ENCODE measurements around the gene FGD3. TPM values are rescaled to one million over a fixed set of nuclear protein-coding genes. Genes with fewer than 3 reads are reported as not detected.

The FGD3 gene
- total RNA-seq, 6 donors from 2014 or later = 14.0 to 45.1 (median 22.3) TPM

GRCh38 chr9:93077811-93078210 is 130.5 kb downstream of the FGD3 start:
- no peak overlapping the region for H3K4me3 ChIP-seq
- H3K9me3 ChIP-seq = no peaks in the 10 kb centered on the region
- H3K27me3 ChIP-seq = no peaks in the 10 kb centered on the region
- ATAC-seq (ENCODE audit: low FRiP score in 2 of 2) (no peak), DNase-seq (no peak)
- no peaks in the 10 kb centered on the region for H3K36me3 ChIP-seq
- H3K4me1 ChIP-seq = peaks cover 2 to 3% (median 3%) of the 10 kb centered on the region in 4 donors
- no peak overlapping the region for H3K27ac ChIP-seq
- WGBS, 2 donors = 98% methylated on average over 12 to 16 of the region's 16 CpGs
- TF ChIP-seq EP300 (IDR thresholded peaks at IDR 0.05) = no peak
- no peak for TF ChIP-seq POLR2A (IDR thresholded peaks at IDR 0.05)
- TF ChIP-seq POLR2AphosphoS5 (IDR thresholded peaks at IDR 0.05) = no peak
- no peak for TF ChIP-seq CTCF (IDR thresholded peaks at IDR 0.05)

- ATAC-seq (ENCODE audit: low FRiP score in 2 of 2) (no peak), DNase-seq (peak in 1 of 2 donors; percentile 18)
- WGBS, 2 donors = 95 to 99% methylated on average over 13 of the region's 13 CpGs
- peaks cover 8 to 17% (median 14%) of the 10 kb centered on the region in 4 donors for H3K4me1 ChIP-seq
- H3K4me3 ChIP-seq = no peak overlapping the region
- H3K9me3 ChIP-seq = no peaks in the 10 kb centered on the region
- no peak overlapping the region for H3K27ac ChIP-seq
- no peaks in the 10 kb centered on the region for H3K27me3 ChIP-seq
- TF ChIP-seq CTCF (IDR thresholded peaks at IDR 0.05) = no peak
- TF ChIP-seq POLR2A (IDR thresholded peaks at IDR 0.05) = no peak
- TF ChIP-seq EP300 (IDR thresholded peaks at IDR 0.05) = no peak
- TF ChIP-seq POLR2AphosphoS5 (IDR thresholded peaks at IDR 0.05) = no peak
- no peaks in the 10 kb centered on the region for H3K36me3 ChIP-seq
Measured at GRCh38 chr9:93079371-93079770, 132.0 kb downstream of the FGD3 start.

GRCh38 chr9:93080406-93080805 is 133.1 kb downstream of the FGD3 start:
- Histone ChIP-seq H3K4me1 (peaks cover 8 to 17% (median 14%) of the 10 kb centered on the region in 4 donors), H3K27ac (no peak overlapping the region), H3K9me3 (no peaks in the 10 kb centered on the region), H3K4me3 (no peak overlapping the region), H3K27me3 (no peaks in the 10 kb centered on the region), H3K36me3 (no peaks in the 10 kb centered on the region)
- ATAC-seq (ENCODE audit: low FRiP score in 2 of 2) (no peak), DNase-seq (peak in 1 of 2 donors; percentile 14)
- WGBS, 2 donors = 91 to 97% methylated on average over 8 to 9 of the region's 9 CpGs
- no peak for TF ChIP-seq POLR2A (IDR thresholded peaks at IDR 0.05)

GRCh38 chr9:93081081-93081529 is 133.8 kb downstream of the FGD3 start:
- 92 to 94% methylated on average over 9 to 10 of the region's 10 CpGs for WGBS, 2 donors

GRCh38 chr9:93081931-93082330 is 134.6 kb downstream of the FGD3 start:
- DNase-seq = no peak
- H3K4me1 ChIP-seq = peaks cover 8 to 19% (median 15%) of the 10 kb centered on the region in 4 donors
- no peak overlapping the region for H3K27ac ChIP-seq
- TF ChIP-seq CTCF (IDR thresholded peaks at IDR 0.05) (no peak), POLR2AphosphoS5 (IDR thresholded peaks at IDR 0.05) (no peak), POLR2A (IDR thresholded peaks at IDR 0.05) (no peak), EP300 (IDR thresholded peaks at IDR 0.05) (no peak)
- no peak for ATAC-seq (ENCODE audit: low FRiP score in 2 of 2)
- no peak overlapping the region for H3K4me3 ChIP-seq
- 69 to 70% methylated on average over 3 of the region's 3 CpGs for WGBS, 2 donors
- H3K27me3 ChIP-seq = no peaks in the 10 kb centered on the region
- H3K9me3 ChIP-seq = no peaks in the 10 kb centered on the region
- H3K36me3 ChIP-seq = no peaks in the 10 kb centered on the region

More at GRCh38 chr9:93081081-93081529, 133.8 kb downstream of the FGD3 start:
- ATAC-seq (ENCODE audit: low FRiP score in 2 of 2) (no peak), DNase-seq (peak in 1 of 2 donors; percentile 18)
- H3K27me3 ChIP-seq = no peaks in the 10 kb centered on the region
- H3K4me3 ChIP-seq = no peak overlapping the region
- no peaks in the 10 kb centered on the region for H3K36me3 ChIP-seq
- TF ChIP-seq POLR2AphosphoS5 (IDR thresholded peaks at IDR 0.05) (no peak), POLR2A (IDR thresholded peaks at IDR 0.05) (no peak), CTCF (IDR thresholded peaks at IDR 0.05) (no peak), EP300 (IDR thresholded peaks at IDR 0.05) (no peak)
- H3K9me3 ChIP-seq = no peaks in the 10 kb centered on the region
- H3K27ac ChIP-seq = no peak overlapping the region
- H3K4me1 ChIP-seq = peaks cover 8 to 17% (median 15%) of the 10 kb centered on the region in 4 donors

Measured in upper lobe of left lung (tissue), 6 donors.